ENCODE results near the gene TAF1C.

Gene TAF1C

GRCh38 chr16:84177741-84178073 lies 9.2 kb downstream of the TAF1C start:
- TF ChIP-seq CTCF (conservative IDR thresholded peaks at IDR 0.05), result no peak
- no peak overlapping the region for H3K27ac ChIP-seq

- H3K27ac ChIP-seq, result no peak overlapping the region
- TF ChIP-seq CTCF (conservative IDR thresholded peaks at IDR 0.05), result no peak
These were observed 10.4 kb downstream of the TAF1C start for GRCh38 chr16:84176192-84177053.

GRCh38 chr16:84175350-84176081 lies 11.3 kb downstream of the TAF1C start:
- H3K27ac ChIP-seq, result no peak overlapping the region
- no peak for TF ChIP-seq CTCF (conservative IDR thresholded peaks at IDR 0.05)

- H3K27ac ChIP-seq, result no peak overlapping the region
- no peak for TF ChIP-seq CTCF (conservative IDR thresholded peaks at IDR 0.05)
These were observed 12.5 kb downstream of the TAF1C start for GRCh38 chr16:84174396-84174795.

- TF ChIP-seq CTCF (conservative IDR thresholded peaks at IDR 0.05), result no peak
- no peak overlapping the region for H3K27ac ChIP-seq
These were observed 17.0 kb downstream of the TAF1C start for GRCh38 chr16:84169765-84170310.

- TF ChIP-seq CTCF (conservative IDR thresholded peaks at IDR 0.05), result no peak
- no peak overlapping the region for H3K27ac ChIP-seq
These were observed 19.8 kb downstream of the TAF1C start for GRCh38 chr16:84166796-84167695.

All from VCaP (cell line).